Measurements from ENCODE around the gene RFPL1. TPM values are rescaled to one million over a fixed set of nuclear protein-coding genes. Genes with fewer than 3 reads are reported as not detected.

Gene RFPL1
- total and polyA plus RNA-seq, 2 of the 13 experiments (the other 11 are each of a cell fraction or from before 2014, with no cell fraction given) = not detected

DNA sequence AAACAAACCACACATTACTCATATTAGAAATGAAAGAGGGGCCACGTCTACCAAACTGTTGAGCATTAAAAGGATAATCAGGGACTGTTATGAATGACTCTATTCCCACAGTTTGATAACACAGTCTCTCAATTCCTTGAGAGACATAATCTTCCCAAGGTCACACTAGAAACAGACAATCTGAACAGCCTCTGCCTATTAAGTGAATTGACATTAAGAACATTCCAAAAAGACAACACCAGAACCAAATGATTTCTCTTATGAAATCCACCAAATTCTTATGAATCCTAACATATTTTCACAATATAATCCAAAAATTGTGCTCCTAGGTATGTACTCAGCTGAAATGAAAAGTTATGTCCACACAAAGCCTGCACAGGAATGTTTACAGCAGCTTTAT lies 4.6 kb downstream of the RFPL1 start:
- no peaks in the 10 kb centered on the region for H3K36me3 ChIP-seq (replicated peaks in 1 of 2; ENCODE audit: control insufficient read depth in 1 of 2, insufficient read depth in 2 of 2, low read length in 2 of 2)
- H3K9me3 ChIP-seq (ENCODE audit: low read length) = no peaks in the 10 kb centered on the region
- BruUV-seq (replicated peaks) = no TSS peak
- H3K79me2 ChIP-seq (ENCODE audit: insufficient read depth, low read length) = no peaks in the 10 kb centered on the region
- H3K27me3 ChIP-seq (ENCODE audit: control insufficient read depth in 1 of 2, insufficient read depth in 2 of 2, low read length in 2 of 2) = peaks cover 0 to 12% of the 10 kb centered on the region in 2 experiments; a peak in 1 of 5 replicates
- intact Hi-C loops (cut with micrococcal nuclease; ENCODE audit: unreplicated experiment) = no loop called here
- POLR2A ChIA-PET = no interaction called here
- 3% methylated on average over 1 of the region's 1 CpG for WGBS (ENCODE audit: low lambda C conversion rate)
- no peak for ATAC-seq
- no peak overlapping the region for H3K27ac ChIP-seq (ENCODE audit: extremely low read length, insufficient read depth, low read length)
- DNase-seq (ENCODE audit: low spot score) = no peak
- no peaks in the 10 kb centered on the region for H4K20me1 ChIP-seq (ENCODE audit: insufficient read depth, low read length)
- no peak overlapping the region for H2AFZ ChIP-seq (ENCODE audit: low read length)
- CTCF ChIA-PET (ENCODE audit: low intra/inter-chr PET ratio, low total read pairs) = no interaction called here
- no peaks in the 10 kb centered on the region for H3K4me1 ChIP-seq (ENCODE audit: insufficient read depth, low read length)
- no peak overlapping the region for H3K4me3 ChIP-seq (replicated peaks in 1 of 3; ENCODE audit: insufficient read depth in 1 of 3, low read depth in 2 of 3, low read length in 3 of 3)
- in situ Hi-C loops (cut with HindIII; ENCODE audit: extremely low pct_ligation_motif_present, low pct_unique_long_range_greater_than_20kb) = no loop called here
- no peak for FAIRE-seq
- no peak overlapping the region for H3K9ac ChIP-seq (ENCODE audit: insufficient read depth, low read depth, low read length)
- no peak overlapping the region for H3K4me2 ChIP-seq (ENCODE audit: low read depth, low read length)
- TF ChIP-seq DNMT3B (CRISPR knock-in tag; conservative IDR thresholded peaks at IDR 0.05) (no peak), ZBTB26 (CRISPR knock-in tag; IDR thresholded peaks at IDR 0.05; ENCODE audit: borderline replicate concordance) (no peak), ZNF331 (CRISPR knock-in tag; IDR thresholded peaks at IDR 0.05) (no peak), ZNF251 (CRISPR knock-in tag; IDR thresholded peaks at IDR 0.05) (no peak), HDAC6 (IDR thresholded peaks at IDR 0.05; ENCODE audit: low read depth, low read length) (no peak), PRPF4 (IDR thresholded peaks at IDR 0.05; ENCODE audit: low read depth, low read length, poor library complexity, severe bottlenecking) (no peak), ZNF576 (CRISPR knock-in tag; IDR thresholded peaks at IDR 0.05) (no peak), THAP8 (CRISPR knock-in tag; IDR thresholded peaks at IDR 0.05; ENCODE audit: borderline replicate concordance) (no peak), CHCHD3 (CRISPR knock-in tag; IDR thresholded peaks at IDR 0.05) (no peak), RBFOX2 (IDR thresholded peaks at IDR 0.05; ENCODE audit: low read depth, low read length) (no peak), GPN1 (CRISPR knock-in tag; IDR thresholded peaks at IDR 0.05; ENCODE audit: borderline replicate concordance) (no peak), CCDC6 (CRISPR knock-in tag; IDR thresholded peaks at IDR 0.05) (no peak), HIC2 (CRISPR knock-in tag; IDR thresholded peaks at IDR 0.05; ENCODE audit: low read depth) (no peak), ZNF207 (IDR thresholded peaks at IDR 0.05; ENCODE audit: borderline replicate concordance) (no peak), GZF1 (CRISPR knock-in tag; IDR thresholded peaks at IDR 0.05) (no peak), CENPBD1 (CRISPR knock-in tag; IDR thresholded peaks at IDR 0.05; ENCODE audit: borderline replicate concordance, low read depth) (no peak)
- TF ChIP-seq, protein P1, sequence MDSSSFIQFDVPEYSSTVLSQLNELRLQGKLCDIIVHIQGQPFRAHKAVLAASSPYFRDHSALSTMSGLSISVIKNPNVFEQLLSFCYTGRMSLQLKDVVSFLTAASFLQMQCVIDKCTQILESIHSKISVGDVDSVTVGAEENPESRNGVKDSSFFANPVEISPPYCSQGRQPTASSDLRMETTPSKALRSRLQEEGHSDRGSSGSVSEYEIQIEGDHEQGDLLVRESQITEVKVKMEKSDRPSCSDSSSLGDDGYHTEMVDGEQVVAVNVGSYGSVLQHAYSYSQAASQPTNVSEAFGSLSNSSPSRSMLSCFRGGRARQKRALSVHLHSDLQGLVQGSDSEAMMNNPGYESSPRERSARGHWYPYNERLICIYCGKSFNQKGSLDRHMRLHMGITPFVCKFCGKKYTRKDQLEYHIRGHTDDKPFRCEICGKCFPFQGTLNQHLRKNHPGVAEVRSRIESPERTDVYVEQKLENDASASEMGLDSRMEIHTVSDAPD (CRISPR knock-in tag; IDR thresholded peaks at IDR 0.05) = no peak
